Body of pancreas (tissue), 4 donors: ENCODE measurements around the gene HTT. TPM values are rescaled to one million over a fixed set of nuclear protein-coding genes. Genes with fewer than 3 reads are reported as not detected.

Experiments used
- ATAC-seq: fragments of 150-250 bp; one replicate; pipeline ENCODE4 v1.9.1; 2016
- DNase-seq, 4 donors: peaks; one replicate each; pipeline ENCODE4 v3.0.0-alpha.2; 2019
- H3K27ac ChIP-seq, 4 donors: fragments of 200-600 bp; sonication (generic); 1 replicate in 3 of 4; 2 replicates in 1 of 4; pipeline versions ENCODE4 v1.5.1 to v1.6.1; 2016 to 2019; ENCODE audit warnings: mild to moderate bottlenecking in 1 of 4, mixed read lengths in 1 of 4, moderate library complexity in 1 of 4
- H3K27me3 ChIP-seq, 2 donors: fragments of 200-600 bp; sonication (generic); one replicate each; pipeline ENCODE4 v1.6.0; 2016; ENCODE audit warnings: mild to moderate bottlenecking in 1 of 2
- H3K36me3 ChIP-seq, 2 donors: fragments of 200-600 bp; sonication (generic); replicated peaks in 1 of 2; 2 replicates each; pipeline ENCODE4 v1.5.1; 2016; ENCODE audit warnings: low read depth in 2 of 2; ENCODE audit not compliant: insufficient read depth in 1 of 2
- H3K4me1 ChIP-seq: fragments of 200-600 bp; sonication (generic); one replicate; pipeline ENCODE4 v1.6.0; 2016
- H3K4me3 ChIP-seq, 2 donors: fragments of 200-600 bp; sonication (generic); 1 replicate in 1 of 2; 2 replicates in 1 of 2; pipeline ENCODE4 v1.5.1; 2016 to 2019
- H3K9me3 ChIP-seq, 3 donors: fragments of 200-600 bp; sonication (generic); 1 replicate in 2 of 3; 2 replicates in 1 of 3; pipeline ENCODE4 v1.5.1; 2016
- CTCF ChIP-seq, 7 experiments: fragments of 450-650 bp in 4 of 7; fragments of 200-600 bp in 3 of 7; sonication (generic) in 3 of 7; IDR thresholded peaks; one replicate each; pipeline ENCODE4 v1.5.1; 2016 to 2019; ENCODE audit warnings: antibody characterized with exemption in 7 of 7
- POLR2A ChIP-seq, 3 donors: fragments of 450-650 bp; IDR thresholded peaks; one replicate each; pipeline ENCODE4 v1.6.1; 2016; ENCODE audit warnings: antibody characterized with exemption in 3 of 3, mild to moderate bottlenecking in 2 of 3
- WGBS, 2 donors: methylation state at CpG; one replicate each; pipeline ENCODE4 v1.1.5; 2017; 5-methylcytosine and 5-hydroxymethylcytosine counted together
- intact Hi-C: fragments of 100-400 bp; cut with DNase I; formaldehyde crosslinking; loops from one replicate; pipeline ENCODE4 v1.15.1; 2023
- total RNA-seq, 2 donors: library from RNA; depleted of rRNA; stranded (reverse); fragments of >200 nt; gene quantifications; one replicate each; pipeline ENCODE4 v1.1.0, GENCODE V29; 2016

The HTT gene
- total RNA-seq, 2 donors from 2014 or later, result 40.5 to 115 TPM

GRCh38 chr4:3077796-3078195 is 3.3 kb downstream of the HTT start:
- ATAC-seq, result no peak
- 73 to 77% methylated on average over 2 of the region's 2 CpGs for WGBS, 2 donors
- H3K4me1 ChIP-seq, result peaks cover 26% of the 10 kb centered on the region
- intact Hi-C loops, result no loop called here
- no peaks in the 10 kb centered on the region for H3K9me3 ChIP-seq
- TF ChIP-seq CTCF (IDR thresholded peaks at IDR 0.05), result no peak
- no peak for TF ChIP-seq POLR2A (IDR thresholded peaks at IDR 0.05)
- H3K4me3 ChIP-seq, result no peak overlapping the region
- no peak for DNase-seq
- no peak overlapping the region for H3K27ac ChIP-seq
- no peaks in the 10 kb centered on the region for H3K27me3 ChIP-seq
- H3K36me3 ChIP-seq, result no peaks in the 10 kb centered on the region

- DNase-seq (no peak), ATAC-seq (no peak)
- no peak for TF ChIP-seq POLR2A (IDR thresholded peaks at IDR 0.05)
- Histone ChIP-seq H3K36me3 (no peaks in the 10 kb centered on the region), H3K27ac (no peak overlapping the region), H3K9me3 (no peaks in the 10 kb centered on the region), H3K4me3 (no peak overlapping the region), H3K4me1 (peaks cover 21% of the 10 kb centered on the region), H3K27me3 (no peaks in the 10 kb centered on the region)
- intact Hi-C loops, result no loop called here
- 60 to 85% methylated on average over 6 of the region's 6 CpGs for WGBS, 2 donors
Measured at GRCh38 chr4:3079694-3080123, 5.2 kb downstream of the HTT start.

- ATAC-seq, result no peak
- intact Hi-C loops, result no loop called here
- Histone ChIP-seq H3K27me3 (no peaks in the 10 kb centered on the region), H3K9me3 (no peaks in the 10 kb centered on the region), H3K4me1 (peaks cover 9% of the 10 kb centered on the region), H3K27ac (no peak overlapping the region), H3K36me3 (no peaks in the 10 kb centered on the region), H3K4me3 (no peak overlapping the region)
- no peak for TF ChIP-seq POLR2A (IDR thresholded peaks at IDR 0.05)
- no peak for TF ChIP-seq CTCF (IDR thresholded peaks at IDR 0.05)
- WGBS, 2 donors, result 81 to 83% methylated on average over 6 of the region's 6 CpGs
- DNase-seq, result no peak
Measured at GRCh38 chr4:3082925-3083515, 8.5 kb downstream of the HTT start.

GRCh38 chr4:3083732-3084131 is 9.3 kb downstream of the HTT start:
- intact Hi-C loops, result no loop called here
- 0 to 60% methylated on average over 1 of the region's 1 CpG for WGBS, 2 donors
- Histone ChIP-seq H3K9me3 (no peaks in the 10 kb centered on the region), H3K4me3 (no peak overlapping the region), H3K27ac (no peak overlapping the region), H3K27me3 (no peaks in the 10 kb centered on the region), H3K36me3 (no peaks in the 10 kb centered on the region), H3K4me1 (peaks cover 8% of the 10 kb centered on the region)
- no peak for DNase-seq
- TF ChIP-seq CTCF (IDR thresholded peaks at IDR 0.05) (no peak), POLR2A (IDR thresholded peaks at IDR 0.05) (no peak)
- no peak for ATAC-seq

- ATAC-seq (no peak), DNase-seq (no peak)
- Histone ChIP-seq H3K27ac (no peak overlapping the region), H3K9me3 (no peaks in the 10 kb centered on the region), H3K4me1 (peaks cover 8% of the 10 kb centered on the region), H3K36me3 (no peaks in the 10 kb centered on the region), H3K4me3 (no peak overlapping the region), H3K27me3 (no peaks in the 10 kb centered on the region)
- WGBS, 2 donors, result 90 to 93% methylated on average over 10 of the region's 10 CpGs
- intact Hi-C loops, result no loop called here
- TF ChIP-seq POLR2A (IDR thresholded peaks at IDR 0.05) (no peak), CTCF (IDR thresholded peaks at IDR 0.05) (no peak)
Measured at GRCh38 chr4:3085948-3086670, 11.6 kb downstream of the HTT start.
